Measurements from ENCODE around the gene CETP.
A peak's percentile ranks its signal among the peaks of the same experiment; 100 is the strongest.
"Not testable (repeated sequence)": the region's sequence is repeated elsewhere in the genome, so short reads cannot be mapped to it uniquely, and the experiment has no call there.

Gene CETP

DNA sequence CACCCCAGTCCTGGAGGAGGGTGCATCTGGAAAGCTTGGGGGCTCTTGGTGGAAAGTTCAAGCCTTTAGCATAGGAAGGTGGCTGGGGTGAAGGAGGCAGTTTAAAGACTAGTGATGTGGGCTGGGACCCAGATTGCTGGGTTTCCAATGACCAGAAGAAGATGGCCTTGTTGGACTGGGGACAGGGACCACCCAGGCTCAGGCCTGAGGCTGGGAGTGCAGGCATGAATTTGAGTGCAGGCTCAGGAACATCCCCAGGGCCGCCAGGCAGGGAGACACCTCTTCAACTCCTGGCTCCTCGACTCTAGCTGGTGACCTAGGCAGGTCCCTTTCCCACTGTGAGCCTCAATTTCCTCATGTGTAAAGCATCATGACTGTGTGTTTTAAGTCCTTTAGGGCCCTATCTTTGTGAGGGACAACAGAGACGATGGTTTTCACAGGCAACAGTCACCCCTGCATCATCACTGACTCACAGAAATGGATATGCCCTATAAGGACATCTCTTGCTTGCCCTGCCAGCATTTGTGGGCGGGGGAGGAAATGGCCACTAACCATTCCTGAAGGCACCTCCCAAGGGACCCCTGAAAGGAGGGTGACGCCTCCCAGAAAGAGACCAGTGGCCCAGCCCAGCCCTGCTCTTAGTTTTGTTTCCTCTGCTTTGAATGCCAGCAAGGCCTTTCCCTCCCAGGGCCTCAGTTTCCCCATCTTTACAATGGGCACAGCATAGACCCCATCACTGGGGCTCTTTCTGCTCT, 38.7 kb downstream of the CETP start:
- peak; percentile 61 for DNase-seq

DNA sequence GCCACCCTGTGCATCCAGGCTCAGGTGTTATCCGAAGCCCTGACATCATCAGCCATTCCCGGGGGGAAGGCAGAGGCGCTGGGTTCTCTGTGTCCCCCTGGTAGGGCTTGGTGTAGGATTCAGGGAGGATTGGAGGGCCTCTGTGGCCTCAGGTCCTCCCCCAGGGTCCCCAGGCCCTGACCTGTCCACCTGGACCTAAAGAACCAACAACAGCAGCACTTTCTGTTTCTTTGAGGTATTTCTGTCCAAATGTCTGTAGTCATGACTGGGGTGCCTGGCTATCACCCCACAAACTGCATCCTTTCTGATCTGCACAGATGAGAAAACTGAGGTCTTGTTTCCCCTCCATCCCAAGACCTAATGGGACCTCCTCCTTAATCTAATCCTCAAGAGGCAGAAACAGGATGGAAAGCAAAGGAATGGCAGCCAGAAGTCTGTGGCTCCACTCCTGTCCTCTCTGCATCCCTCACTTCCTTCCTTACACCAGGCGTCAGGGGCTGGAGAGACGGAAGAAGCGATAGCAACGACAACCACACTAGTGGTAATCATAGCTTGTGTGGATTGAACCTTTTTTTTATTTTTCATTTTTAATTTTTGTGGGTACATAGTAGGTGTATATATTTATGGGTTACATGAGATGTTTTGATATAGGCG, 39.4 kb downstream of the CETP start:
- DNase-seq, result no peak

DNA sequence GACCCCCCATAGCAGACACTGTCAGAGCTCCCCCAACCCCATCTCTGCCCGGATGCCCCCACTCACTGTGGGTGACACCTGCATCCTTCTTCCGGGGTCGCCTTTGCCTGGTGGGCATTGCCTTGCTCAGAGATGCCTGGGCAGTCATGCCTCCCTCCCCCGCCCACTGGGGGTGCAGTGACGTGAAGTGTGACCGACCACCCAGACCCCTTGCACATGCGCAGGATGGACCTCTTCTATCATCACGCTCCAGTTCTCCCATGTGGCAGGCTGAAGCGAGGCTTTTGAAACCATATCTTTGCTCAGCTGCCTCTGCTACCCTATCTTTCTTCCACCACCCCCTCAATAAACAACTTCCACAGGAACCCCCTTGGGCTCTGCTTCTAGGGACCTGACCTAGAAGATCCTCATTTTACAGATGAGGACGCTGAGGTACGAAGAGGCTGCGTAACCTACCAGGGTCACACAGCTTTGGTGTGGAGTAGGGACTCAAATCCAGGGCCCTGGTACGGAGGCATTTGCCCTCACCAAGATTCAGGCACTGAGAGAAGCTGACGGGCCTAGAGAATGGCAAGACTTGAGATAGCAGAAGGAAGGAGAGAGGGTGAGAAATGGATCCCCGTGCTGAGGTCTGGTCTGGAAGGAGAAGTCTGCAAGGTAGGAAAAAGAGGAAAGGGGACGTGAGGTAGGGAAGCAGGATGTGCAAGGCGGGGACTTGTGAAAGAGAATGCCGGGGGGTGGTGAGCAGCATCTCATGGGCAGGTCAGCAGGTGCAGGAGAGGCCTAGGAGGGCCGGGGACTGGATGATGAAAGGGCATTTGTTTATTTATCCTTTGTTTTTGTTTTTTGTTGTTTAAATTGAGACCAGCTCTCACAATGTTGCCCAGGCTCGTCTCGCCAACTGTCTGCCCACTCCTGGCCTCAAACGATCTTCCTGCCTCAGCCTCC, 42.0 kb downstream of the CETP start:
- DNase-seq, result no peak

DNA sequence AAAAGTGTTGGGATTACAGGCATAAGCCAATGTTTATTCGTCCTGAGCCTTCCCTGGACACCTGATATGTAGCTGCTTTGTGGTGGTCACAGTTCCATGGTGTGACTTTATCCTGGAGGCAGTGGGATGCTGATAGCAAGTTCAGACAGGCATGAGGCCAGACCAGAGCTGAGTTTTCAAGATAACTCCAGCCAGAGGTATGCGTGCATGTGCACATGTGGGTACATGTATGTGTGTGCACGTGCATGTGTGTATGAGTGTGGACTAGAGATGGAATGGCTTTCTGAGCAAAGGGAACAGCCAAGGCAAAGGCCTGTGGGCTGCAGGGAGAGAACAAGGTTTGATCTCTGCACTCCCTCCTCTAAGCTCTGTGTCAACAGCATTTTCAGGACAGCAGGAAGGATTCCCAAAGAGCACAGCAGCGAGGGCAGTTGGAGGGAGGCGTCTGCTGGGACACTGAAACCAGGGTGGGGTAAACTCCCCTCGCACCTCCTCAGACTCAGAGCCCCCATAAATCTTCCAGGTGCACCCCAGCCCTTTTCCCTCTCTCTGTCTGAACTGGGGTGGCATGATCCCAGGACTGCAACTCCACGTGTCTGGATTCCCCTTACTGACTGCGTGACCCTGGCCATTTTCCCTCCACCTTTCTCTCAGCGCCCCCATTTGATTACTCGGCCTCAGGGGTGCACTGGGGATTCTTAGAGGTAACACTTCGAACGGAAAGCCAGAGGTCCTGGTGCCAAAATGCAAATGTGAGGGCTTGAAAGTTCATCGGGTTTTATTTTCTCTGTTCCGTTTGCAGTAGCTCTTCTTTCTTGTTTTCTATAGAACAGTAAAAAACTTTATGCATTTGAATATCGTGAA, 42.9 kb downstream of the CETP start:
- no peak for DNase-seq

DNA sequence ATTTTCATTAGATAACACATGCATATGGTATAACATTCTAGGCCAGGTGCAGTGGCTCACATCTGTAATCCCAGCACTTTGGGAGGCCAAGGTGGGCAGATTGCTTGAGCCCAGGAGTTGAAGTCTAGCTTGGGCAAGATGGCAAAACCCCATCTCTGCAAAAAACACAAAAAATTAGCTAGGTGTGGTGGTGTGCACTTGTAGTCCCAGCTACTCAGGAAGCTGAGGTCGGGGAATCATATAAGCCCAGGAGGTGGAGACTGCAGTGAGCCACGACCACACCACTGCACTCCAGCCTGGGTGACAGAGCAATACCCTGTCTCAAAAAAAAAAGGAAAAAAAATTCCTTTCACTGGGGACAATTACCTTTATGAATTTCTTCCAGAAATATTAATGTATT, 43.8 kb downstream of the CETP start:
- DNase-seq, result not testable (repeated sequence)

DNA sequence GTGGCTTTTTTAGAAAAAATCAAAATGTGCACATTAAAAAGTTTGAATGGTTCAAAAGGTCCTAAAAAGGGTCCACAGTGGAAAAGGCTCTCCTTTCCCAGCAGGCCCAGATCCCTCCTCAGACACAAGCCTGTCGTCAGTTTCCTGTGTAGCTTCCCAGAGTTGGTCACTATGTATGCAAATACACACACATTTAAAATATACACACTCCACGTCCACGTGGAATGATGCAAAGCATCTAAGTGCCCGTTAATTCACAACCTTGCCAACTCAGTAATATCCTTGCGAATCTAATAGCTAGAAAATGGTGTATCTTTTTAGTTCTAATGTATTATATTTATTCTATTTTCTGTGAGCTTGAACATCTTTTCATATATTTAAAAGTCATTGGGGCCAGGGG, 45.3 kb downstream of the CETP start:
- no peak for DNase-seq

DNA sequence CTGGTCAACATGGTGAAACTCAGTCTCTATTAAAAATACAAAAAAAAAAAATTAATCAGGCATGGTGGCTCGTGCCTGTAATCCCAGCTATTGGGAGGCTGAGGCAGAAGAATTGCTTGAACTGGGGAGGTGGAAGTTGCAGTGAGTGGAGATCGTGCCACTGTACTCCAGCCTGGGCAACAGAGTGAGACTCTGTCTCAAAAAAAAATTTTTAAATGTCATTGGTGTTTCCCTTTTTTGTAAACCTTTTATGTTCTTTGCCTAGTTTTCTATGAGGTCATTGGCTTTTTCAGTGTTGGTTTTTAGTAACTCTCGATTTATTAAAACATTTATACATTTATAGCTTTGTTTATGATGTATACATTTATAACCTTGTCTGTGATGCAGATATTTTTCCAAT, 45.8 kb downstream of the CETP start:
- no peak for DNase-seq

DNA sequence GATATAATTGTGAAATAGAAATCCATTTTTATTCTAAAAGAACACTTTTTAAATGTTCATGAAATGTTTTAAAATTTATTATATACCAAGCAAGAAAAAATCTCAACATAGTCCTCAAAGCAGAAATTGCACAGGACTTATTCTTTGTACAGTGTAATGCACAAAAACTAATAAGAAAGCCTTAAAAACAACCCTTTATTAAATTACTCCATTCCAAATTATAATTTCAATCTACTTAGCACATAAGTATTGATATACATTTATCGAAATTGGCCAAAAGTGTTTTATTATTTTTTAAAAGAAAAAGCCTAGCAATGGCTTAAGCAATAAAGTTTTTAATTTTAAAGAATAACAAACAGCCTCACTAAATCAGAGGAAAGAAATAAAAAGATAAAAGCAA, 46.7 kb downstream of the CETP start:
- DNase-seq, result no peak

DNA sequence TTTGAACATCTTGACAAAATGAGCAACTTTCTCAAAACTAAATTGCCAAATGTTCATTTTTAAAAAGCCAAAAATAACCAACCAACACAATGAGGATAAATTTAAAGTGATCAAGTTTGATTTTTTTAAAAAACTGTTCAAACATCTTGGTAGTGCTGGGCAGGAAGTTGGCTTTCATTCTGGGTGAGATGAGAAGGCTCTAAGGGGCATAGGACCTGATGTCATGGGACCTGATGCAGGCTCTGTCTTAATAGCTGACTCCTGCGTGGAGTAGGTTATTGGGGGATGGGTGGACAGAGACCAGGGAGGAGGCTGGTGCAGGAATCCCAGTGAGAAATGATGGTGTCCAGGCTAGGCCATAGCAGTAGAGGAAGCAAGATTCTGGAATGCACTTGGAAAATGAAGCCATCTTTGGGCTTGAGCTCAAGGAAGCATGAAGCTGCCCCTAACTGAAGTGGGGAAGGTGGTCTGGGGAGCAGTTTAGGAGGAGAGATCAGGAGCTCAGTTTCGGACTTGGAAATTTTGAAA, 48.0 kb downstream of the CETP start:
- no peak for DNase-seq

DNA sequence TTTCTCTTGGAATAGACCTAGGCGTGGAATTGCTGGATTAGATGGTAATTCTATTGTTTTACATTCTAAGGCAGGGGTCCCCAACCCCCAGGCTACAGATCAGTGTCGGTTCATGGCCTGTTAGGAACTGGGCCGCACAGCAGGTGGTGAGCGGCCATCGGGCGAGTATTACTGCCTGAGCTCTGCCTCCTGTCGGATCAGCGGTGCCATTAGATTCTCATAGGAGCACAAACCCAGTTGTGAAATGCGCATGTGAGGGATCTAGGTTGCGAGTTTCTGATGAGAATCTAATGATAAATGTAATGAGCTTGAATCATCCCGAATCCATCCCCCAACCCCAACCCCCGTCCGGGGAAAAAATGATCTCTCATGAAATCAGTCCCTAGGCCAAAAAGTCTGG, 50.6 kb downstream of the CETP start:
- DNase-seq, result no peak

DNA sequence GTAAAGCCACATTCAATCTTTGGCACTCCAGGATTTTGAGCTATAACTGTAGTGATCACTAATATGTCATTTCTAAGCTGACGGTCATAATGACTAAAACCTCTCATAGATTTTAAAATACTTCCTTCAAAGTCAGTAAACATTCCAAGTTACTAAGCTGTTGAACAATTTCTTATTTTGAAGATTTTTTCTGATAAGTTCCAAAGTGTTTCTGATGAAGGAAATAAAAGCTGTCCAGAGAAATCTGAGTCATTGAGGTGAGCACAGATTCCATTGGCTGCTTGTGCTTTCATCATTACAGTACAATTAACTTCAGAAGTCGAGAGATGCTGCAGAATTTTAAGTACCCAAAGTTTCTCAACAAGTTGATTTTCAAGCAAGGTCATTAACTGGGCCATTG, 51.5 kb downstream of the CETP start:
- DNase-seq, result no peak

DNA sequence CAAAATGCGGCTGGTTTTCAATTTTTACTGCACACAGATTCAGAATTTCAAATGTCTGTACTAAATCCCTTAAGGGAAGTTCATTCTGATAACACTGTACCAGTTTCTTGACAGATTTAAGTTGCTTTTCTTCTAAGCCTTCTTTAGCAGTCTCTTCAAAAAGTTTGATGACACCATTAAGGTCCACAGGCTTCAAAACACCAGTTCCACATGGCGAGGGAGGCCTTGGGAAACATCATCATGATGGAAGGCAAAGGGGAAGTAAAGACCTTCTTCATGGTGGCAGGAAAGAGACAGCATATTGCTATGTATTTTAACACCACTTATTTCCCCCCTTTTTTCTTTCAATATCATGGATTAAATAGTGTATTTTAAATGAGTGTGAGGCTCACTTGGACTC, 52.2 kb downstream of the CETP start:
- DNase-seq, result no peak

DNA sequence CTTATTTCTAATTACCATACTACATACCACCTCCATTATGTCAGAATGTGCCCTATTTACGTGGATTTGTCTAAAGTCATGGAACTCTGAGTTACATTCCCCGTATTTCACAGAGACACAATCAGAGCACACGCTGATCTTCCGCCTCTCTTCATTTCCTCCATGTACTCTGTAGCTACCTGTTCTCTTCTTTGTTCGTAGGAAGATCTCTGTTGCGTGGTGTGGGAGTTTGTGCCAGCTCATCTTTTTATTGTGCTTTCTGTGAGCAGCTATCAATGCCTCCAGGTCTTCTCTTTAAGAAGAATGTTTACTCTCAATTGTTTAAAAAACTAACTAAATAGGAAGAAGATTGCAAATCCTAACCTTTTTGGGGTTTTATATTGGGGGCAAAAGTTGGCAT, 54.6 kb downstream of the CETP start:
- DNase-seq, result no peak

DNA sequence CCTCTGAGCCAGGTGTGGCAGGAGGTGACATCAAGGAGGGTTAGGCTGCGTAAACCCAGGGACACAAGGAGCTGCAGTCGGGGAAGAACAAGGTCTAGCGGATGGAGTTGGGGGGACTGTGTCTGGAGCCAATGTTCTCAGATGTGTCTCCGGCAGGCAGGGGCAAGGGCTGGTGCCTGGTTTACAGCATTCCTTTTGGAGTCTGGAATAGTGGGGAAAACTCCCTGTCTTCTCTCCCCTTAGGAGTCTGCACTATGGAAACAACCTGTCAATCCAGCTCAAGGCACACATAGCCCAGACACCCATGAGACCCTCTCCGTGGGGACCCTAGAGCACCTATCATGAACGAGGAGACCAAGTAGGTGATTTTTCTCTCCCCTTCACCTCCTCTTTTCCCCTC, 55.1 kb downstream of the CETP start:
- no peak for DNase-seq

DNA sequence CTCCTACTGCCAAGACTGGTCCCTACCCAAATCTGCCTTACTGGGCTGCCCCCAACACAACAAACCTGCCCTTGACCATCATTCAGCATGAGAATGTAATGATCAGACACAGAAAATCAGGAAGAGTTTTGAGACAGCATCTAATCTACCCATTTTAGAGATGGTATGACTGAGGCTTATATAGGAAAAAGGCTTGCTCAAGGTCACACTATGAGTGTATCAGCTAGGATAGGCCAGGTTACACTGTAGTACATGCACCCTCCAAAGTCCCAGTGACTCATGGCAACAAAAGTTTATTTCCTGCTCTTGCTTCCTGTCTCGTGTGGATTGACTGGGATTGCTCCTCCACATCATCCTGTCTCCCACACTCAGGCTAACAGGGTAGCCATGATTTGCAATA, 55.5 kb downstream of the CETP start:
- DNase-seq, result no peak

DNA sequence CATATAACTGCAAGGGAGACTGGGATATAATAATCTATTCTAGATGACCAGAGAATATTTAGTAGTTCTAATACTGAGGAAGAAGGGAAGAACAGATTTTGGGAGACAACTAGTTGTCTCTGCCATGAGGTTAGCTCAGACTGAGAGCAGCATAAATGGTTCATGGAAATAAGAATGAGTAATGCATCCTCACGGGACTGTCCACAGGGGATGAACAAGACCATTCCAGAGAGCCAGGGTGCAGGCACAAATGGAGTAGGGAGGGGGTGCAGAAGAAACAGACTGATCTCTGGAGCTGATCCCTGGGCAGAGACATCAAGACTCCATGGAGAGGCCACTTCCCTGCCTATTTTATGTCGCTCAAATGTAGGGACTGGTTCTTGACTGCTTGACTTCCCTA, 58.0 kb downstream of the CETP start:
- no peak for DNase-seq

DNA sequence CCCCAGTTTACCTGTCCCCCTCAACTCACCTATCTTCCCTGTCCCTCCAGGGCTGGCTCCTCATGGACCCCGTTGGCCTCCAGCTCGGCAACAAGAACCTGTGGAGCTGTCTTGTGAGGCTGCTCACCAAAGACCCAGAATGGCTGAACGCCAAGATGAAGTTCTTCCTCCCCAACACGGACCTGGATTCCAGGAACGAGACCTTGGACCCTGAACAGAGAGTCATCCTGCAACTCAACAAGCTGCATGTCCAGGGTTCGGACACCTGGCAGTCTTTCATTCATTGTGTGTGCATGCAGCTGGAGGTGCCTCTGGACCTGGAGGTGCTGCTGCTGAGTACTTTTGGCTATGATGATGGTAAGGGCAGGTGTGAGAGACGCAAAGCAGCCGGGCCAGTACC, 58.9 kb downstream of the CETP start:
- DNase-seq, result no peak

DNA sequence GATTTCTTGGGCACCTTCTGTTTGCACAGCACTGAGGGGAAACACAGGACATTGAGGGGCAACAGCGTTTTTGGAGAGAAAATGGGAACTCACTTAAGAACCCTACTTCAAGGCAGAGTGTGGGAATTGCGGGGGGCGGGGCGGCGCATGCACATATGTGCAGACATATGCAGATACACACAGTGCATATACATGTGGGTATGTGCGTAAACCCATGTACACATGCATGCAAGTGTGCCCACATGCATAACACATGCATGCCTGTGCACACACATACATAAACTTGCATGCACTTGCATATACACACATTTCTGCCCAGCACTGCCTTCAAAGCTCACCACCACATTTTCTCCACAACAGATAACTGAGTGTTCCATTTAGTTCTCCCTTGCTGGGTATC, 60.0 kb downstream of the CETP start:
- no peak for DNase-seq

DNA sequence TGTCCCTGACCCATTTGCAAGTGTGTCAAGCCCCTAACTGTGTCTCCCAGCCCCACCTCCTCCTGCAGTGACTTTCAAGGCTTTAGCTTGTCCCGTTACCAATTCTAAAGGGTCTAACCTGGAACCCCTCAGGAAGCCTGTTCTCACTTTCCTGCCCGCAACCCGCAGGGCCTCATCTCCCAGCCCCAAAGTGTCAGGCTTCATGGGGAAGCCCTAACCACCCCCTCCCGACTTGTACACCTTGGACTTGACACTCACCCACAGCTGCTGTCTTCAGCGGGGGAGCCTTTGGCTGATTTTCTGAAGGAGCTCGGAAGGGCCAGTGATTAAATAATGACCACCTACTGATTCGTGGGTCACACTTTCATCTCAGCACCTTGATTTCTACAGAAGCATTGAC, 60.7 kb downstream of the CETP start:
- no peak for DNase-seq

DNA sequence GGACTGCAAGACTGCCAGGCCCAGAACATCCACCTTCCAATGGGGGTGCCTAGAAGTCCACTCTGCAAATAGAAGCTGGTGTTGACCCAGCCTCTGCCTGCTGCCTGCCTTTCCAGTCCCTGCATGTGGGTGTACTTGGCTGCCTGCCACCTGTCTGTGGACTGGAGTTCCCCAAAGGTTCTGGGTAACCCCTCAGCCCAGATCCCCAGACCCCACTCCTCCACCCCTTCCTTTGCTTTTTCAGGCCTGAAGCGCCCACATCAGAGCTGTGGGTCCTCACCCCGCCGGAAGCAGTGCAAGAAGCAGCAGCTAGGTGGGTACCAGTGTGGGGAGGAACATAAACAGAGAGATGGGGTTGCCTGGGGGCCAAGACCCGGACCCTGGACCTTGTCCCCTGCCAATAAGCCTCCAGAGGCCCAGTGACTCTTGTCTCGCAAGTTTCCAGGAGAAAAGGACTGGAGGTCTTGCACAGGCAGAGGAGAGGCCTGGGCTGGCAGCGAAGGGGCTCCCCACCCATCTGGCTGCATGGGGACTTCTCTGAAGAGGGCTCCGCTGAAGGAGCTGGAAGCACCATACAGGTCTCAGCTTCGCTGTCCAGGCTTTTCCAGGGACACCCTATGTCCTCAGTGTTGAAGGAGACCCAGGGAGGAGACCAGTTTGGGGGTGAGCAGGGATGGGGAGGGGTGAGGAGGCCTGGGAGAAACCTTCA, 61.9 kb downstream of the CETP start:
- DNase-seq, result peak; percentile 69

DNA sequence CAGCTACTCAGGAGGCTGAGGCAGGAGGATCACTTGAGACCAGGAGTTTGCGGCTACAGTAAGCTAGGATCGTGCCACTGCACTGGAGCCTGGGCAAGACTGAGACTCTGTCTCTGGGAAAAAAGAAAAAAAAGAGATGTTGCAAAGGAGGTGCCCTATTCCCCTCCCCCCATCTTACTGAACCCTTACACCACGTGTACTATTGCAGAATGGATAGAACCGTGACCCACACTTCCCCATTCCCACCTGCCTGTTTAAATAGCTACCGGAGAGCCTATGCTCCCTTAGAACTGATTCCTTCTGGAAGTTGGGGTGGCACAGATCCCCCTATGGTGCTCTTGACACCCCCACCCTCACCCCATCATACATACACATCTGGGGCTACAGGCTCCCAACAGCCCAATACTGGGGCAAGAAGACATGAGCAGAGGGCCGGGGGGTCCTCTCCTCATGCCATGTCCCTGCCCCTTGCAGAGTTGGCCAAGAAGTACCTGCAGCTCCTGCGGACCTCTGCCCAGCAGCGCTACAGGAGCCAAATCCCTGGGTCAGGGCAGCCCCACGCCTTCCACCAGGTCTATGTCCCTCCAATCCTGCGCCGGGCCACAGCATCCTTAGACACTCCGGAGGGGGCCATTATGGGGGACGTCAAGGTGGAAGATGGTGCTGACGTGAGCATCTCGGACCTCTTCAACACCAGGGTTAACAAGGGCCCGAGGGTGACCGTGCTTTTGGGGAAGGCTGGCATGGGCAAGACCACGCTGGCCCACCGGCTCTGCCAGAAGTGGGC, 63.3 kb downstream of the CETP start:
- no peak for DNase-seq
